DOHH2 (cell line): ENCODE data around the gene TTC39A.

Experiments used
- H3F3A ChIP-seq: fragments of 200-600 bp; sonication (generic), shearing (Covaris generic); 2 replicates; pipeline ENCODE4 v1.6.0; 2016; ENCODE audit warnings: antibody characterized with exemption, mild to moderate bottlenecking; ENCODE audit not compliant: control insufficient read depth, insufficient read depth
- H3K27ac ChIP-seq: fragments of 200-600 bp; sonication (generic); 2 replicates; pipeline ENCODE4 v1.5.1; 2014; ENCODE audit warnings: low read depth, mild to moderate bottlenecking, low read length, moderate library complexity
- H3K27me3 ChIP-seq: fragments of 200-600 bp; sonication (generic); 2 replicates; pipeline ENCODE4 v1.6.1; 2014; ENCODE audit warnings: mild to moderate bottlenecking, low read length, mixed read lengths; ENCODE audit not compliant: control insufficient read depth
- H3K36me3 ChIP-seq: fragments of 200-600 bp; sonication (generic); 2 replicates; pipeline ENCODE4 v1.6.1; 2014; ENCODE audit warnings: mild to moderate bottlenecking, low read length, moderate library complexity, mixed read lengths; ENCODE audit not compliant: control insufficient read depth
- H3K4me1 ChIP-seq: fragments of 200-600 bp; sonication (generic); 2 replicates; pipeline ENCODE4 v1.6.1; 2014; ENCODE audit warnings: mild to moderate bottlenecking, low read length, mixed read lengths; ENCODE audit not compliant: control insufficient read depth
- H3K4me2 ChIP-seq: fragments of 200-600 bp; sonication (generic); 2 replicates; pipeline ENCODE4 v1.6.0; 2014; ENCODE audit warnings: mild to moderate bottlenecking, low read length, moderate library complexity
- H3K4me3 ChIP-seq: fragments of 200-600 bp; sonication (generic); 2 replicates; pipeline ENCODE4 v1.5.1; 2014; ENCODE audit warnings: mild to moderate bottlenecking, low read length, mixed read lengths
- H3K79me2 ChIP-seq: fragments of 200-600 bp; sonication (generic); 2 replicates; pipeline ENCODE4 v1.6.1; 2014; ENCODE audit warnings: mild to moderate bottlenecking, low read length, mixed read lengths; ENCODE audit not compliant: control insufficient read depth
- H3K9me2 ChIP-seq: fragments of 200-600 bp; sonication (generic); replicated peaks from 2 replicates; pipeline ENCODE4 v1.6.1; 2014; ENCODE audit warnings: mild to moderate bottlenecking, low read length, mixed read lengths; ENCODE audit not compliant: control insufficient read depth
- H3K9me3 ChIP-seq: fragments of 200-600 bp; sonication (generic); 2 replicates; pipeline ENCODE4 v1.6.1; 2014; ENCODE audit warnings: antibody characterized with exemption, low read length, mixed read lengths; ENCODE audit not compliant: control insufficient read depth, insufficient read depth
- H4K20me1 ChIP-seq: fragments of 200-600 bp; sonication (generic); 2 replicates; pipeline ENCODE4 v1.6.0; 2014; ENCODE audit warnings: low read depth, mild to moderate bottlenecking, antibody characterized with exemption, low read length, moderate library complexity; ENCODE audit not compliant: control insufficient read depth, insufficient read depth
- EZH2phosphoT487 ChIP-seq: fragments of 200-600 bp; sonication (generic); IDR thresholded peaks from 2 replicates; pipeline ENCODE4 v1.6.1; 2017; ENCODE audit warnings: borderline replicate concordance, mild to moderate bottlenecking, antibody characterized with exemption, low read length, moderate library complexity, mixed read lengths
- TF ChIP-seq, protein P1 (sequence below): fragments of 200-600 bp; sonication (generic); IDR thresholded peaks from one replicate; pipeline ENCODE4 v1.5.1; 2014; ENCODE audit warnings: antibody characterized with exemption, mild to moderate bottlenecking, low read depth, low read length; ENCODE audit not compliant: poor library complexity, severe bottlenecking

The TTC39A gene

DNA sequence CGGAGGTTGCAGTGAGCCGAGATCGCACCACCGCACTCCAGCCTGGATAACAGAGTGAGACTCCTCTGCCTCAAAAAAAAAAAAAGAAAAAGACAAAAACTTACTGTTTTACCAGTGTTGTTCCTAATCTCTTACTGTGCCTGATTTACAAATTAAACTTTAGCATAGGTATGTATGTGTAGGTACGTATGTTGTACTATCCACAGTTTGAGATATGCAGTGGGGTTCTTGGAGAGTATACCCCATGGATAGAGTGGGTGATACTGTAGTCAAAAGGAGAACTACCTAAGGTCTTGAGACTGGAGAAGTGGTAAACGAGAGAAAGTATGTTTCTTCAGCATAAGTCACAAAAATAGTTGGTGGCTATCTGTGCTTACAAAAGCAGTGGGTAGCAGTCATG is 55.7 kb downstream of the TTC39A start:
- no peaks in the 10 kb centered on the region for H3K79me2 ChIP-seq
- H4K20me1 ChIP-seq, result no peaks in the 10 kb centered on the region
- no peak overlapping the region for H3K4me2 ChIP-seq
- H3K9me3 ChIP-seq, result no peaks in the 10 kb centered on the region
- no peaks in the 10 kb centered on the region for H3K9me2 ChIP-seq
- TF ChIP-seq EZH2phosphoT487, result no peak
- TF ChIP-seq, protein P1, sequence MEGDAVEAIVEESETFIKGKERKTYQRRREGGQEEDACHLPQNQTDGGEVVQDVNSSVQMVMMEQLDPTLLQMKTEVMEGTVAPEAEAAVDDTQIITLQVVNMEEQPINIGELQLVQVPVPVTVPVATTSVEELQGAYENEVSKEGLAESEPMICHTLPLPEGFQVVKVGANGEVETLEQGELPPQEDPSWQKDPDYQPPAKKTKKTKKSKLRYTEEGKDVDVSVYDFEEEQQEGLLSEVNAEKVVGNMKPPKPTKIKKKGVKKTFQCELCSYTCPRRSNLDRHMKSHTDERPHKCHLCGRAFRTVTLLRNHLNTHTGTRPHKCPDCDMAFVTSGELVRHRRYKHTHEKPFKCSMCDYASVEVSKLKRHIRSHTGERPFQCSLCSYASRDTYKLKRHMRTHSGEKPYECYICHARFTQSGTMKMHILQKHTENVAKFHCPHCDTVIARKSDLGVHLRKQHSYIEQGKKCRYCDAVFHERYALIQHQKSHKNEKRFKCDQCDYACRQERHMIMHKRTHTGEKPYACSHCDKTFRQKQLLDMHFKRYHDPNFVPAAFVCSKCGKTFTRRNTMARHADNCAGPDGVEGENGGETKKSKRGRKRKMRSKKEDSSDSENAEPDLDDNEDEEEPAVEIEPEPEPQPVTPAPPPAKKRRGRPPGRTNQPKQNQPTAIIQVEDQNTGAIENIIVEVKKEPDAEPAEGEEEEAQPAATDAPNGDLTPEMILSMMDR, result no peak
- peaks cover 18% of the 10 kb centered on the region for H3K27me3 ChIP-seq
- no peak overlapping the region for H3K4me3 ChIP-seq
- H3K27ac ChIP-seq, result no peak overlapping the region
- no peaks in the 10 kb centered on the region for H3K36me3 ChIP-seq
- H3F3A ChIP-seq, result no peaks in the 10 kb centered on the region
- H3K4me1 ChIP-seq, result no peaks in the 10 kb centered on the region

DNA sequence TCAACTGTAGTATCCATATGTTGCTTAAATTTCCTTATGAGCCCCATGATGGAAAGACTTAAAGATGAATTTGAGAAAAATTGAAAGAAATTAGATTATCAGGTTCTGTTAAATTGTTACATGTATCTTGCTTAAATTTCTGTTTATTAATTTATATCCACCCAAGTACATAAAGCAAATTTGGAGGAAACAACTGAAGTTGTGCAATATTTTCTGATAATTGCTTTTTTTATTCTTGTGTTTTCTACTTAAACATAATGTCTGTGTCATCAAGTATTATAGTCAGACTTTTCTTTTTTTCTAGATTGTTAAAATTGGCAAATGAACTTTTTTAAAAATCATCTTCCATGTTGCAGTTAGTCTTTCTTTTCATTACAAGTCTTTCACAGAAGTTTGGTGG is 57.4 kb downstream of the TTC39A start:
- Histone ChIP-seq H3K36me3 (no peaks in the 10 kb centered on the region), H4K20me1 (no peaks in the 10 kb centered on the region), H3K27me3 (peaks cover 31% of the 10 kb centered on the region), H3K4me3 (no peak overlapping the region), H3K9me2 (no peaks in the 10 kb centered on the region), H3K9me3 (no peaks in the 10 kb centered on the region), H3F3A (no peaks in the 10 kb centered on the region), H3K79me2 (no peaks in the 10 kb centered on the region), H3K4me2 (no peak overlapping the region), H3K27ac (no peak overlapping the region), H3K4me1 (no peaks in the 10 kb centered on the region)
- TF ChIP-seq, protein P1, result no peak
- TF ChIP-seq EZH2phosphoT487, result no peak

DNA sequence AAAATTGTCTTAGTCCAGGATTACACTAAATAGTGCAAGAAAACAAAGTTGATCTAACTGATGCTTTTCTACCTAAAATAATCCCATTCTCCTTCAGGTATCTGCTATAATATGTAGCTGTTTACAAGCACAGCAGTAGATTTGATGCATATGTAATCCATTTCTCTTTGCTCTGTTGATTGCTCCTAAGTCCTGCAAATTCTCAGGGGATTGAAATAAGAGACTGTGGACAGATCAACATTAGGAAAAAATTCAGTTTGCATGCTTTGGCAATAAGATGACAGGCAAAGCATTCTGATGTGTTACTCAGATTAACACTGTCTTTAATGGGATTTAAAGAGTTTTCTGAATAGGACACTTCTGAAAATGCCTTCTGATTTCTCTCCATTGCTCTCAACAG is 59.6 kb downstream of the TTC39A start:
- no peaks in the 10 kb centered on the region for H4K20me1 ChIP-seq
- H3K9me2 ChIP-seq, result no peaks in the 10 kb centered on the region
- H3K4me3 ChIP-seq, result no peak overlapping the region
- peaks cover 39% of the 10 kb centered on the region for H3K27me3 ChIP-seq
- no peaks in the 10 kb centered on the region for H3K9me3 ChIP-seq
- no peaks in the 10 kb centered on the region for H3K79me2 ChIP-seq
- H3K4me1 ChIP-seq, result no peaks in the 10 kb centered on the region
- TF ChIP-seq, protein P1, result no peak
- no peak for TF ChIP-seq EZH2phosphoT487
- no peaks in the 10 kb centered on the region for H3F3A ChIP-seq
- no peaks in the 10 kb centered on the region for H3K36me3 ChIP-seq
- no peak overlapping the region for H3K27ac ChIP-seq
- H3K4me2 ChIP-seq, result no peak overlapping the region

DNA sequence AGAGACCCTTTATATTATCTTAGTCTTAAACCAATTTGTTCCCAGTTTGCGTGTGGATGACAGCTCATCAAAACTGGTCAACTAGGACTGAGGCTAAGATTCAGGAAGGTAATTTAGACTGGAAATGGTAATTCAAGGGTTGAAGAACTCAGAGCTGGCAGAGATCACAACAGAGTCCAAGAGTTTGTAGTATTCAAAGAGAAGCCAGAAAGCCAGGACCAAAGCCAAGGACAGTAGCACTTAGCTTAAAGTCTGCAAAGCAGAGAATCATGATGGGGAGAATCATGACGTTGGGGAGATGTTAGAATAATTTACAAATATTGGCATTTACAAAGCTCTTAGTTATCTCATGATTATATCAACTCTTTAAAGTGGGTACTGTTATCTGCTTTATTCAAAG is 61.7 kb downstream of the TTC39A start:
- Histone ChIP-seq H3K4me1 (no peaks in the 10 kb centered on the region), H3K79me2 (no peaks in the 10 kb centered on the region), H4K20me1 (no peaks in the 10 kb centered on the region), H3K36me3 (no peaks in the 10 kb centered on the region), H3F3A (no peaks in the 10 kb centered on the region), H3K27ac (no peak overlapping the region), H3K4me3 (no peak overlapping the region), H3K9me3 (no peaks in the 10 kb centered on the region), H3K27me3 (peaks cover 43% of the 10 kb centered on the region), H3K9me2 (no peaks in the 10 kb centered on the region), H3K4me2 (no peak overlapping the region)
- TF ChIP-seq, protein P1, result no peak
- no peak for TF ChIP-seq EZH2phosphoT487
